Body of pancreas (tissue), 4 donors: ENCODE data around the gene FBLN5.
A peak's percentile ranks its signal among the peaks of the same experiment; 100 is the strongest.

Source experiments
- POLR2A ChIP-seq, 3 donors: fragments of 450-650 bp; IDR thresholded peaks; one replicate each; pipeline ENCODE4 v1.6.1; 2016; ENCODE audit warnings: antibody characterized with exemption in 3 of 3, mild to moderate bottlenecking in 2 of 3
- TF ChIP-seq, protein P1 (sequence below), 7 experiments: fragments of 450-650 bp in 4 of 7; fragments of 200-600 bp in 3 of 7; sonication (generic) in 3 of 7; IDR thresholded peaks; one replicate each; pipeline ENCODE4 v1.5.1; 2016 to 2019; ENCODE audit warnings: antibody characterized with exemption in 7 of 7

DNA sequence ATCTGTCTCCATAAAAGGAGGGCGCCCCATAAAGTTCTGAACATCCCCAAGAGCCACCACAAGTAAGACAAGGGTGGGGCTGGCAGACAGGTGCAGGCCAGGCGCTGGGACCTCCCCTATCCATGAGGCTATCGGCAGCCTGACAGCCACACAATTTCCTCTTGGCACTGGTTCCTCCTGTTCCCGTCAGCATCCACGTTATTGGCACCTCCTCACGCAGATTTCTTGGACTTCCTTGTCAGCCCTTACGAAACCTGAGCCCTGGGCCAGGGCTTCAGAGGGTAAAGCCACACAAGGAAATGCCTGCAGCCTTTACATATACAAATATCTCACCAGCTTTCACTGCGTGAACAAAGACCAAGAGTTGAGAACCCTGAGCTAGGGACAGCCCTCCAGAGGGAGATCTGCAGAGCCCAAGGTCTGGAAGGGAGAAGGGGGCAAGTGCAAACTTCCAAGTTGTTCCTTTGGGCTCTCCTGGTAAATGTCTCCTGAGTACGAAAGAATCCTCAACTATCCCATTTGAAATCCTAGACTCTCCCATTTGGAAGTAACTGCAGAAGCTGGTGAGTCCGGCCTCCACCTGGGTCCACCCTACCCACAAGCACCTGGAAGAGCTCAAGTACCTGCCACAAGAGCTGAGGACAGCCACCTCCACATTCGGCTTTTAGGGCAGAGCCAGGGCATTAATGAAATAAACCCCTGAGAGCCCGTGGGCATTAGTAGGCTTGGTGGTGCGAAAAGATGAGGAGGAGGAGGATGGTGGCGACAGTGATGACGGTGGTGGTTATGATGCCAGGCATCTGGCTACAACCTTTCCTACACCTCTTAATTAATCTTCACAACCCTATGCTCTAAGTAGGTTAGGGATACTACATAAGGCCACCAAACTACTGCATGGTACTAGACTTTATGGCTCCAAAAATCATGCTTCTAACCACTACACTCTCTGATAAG is 74.7 kb downstream of the FBLN5 start:
- TF ChIP-seq, protein P1, sequence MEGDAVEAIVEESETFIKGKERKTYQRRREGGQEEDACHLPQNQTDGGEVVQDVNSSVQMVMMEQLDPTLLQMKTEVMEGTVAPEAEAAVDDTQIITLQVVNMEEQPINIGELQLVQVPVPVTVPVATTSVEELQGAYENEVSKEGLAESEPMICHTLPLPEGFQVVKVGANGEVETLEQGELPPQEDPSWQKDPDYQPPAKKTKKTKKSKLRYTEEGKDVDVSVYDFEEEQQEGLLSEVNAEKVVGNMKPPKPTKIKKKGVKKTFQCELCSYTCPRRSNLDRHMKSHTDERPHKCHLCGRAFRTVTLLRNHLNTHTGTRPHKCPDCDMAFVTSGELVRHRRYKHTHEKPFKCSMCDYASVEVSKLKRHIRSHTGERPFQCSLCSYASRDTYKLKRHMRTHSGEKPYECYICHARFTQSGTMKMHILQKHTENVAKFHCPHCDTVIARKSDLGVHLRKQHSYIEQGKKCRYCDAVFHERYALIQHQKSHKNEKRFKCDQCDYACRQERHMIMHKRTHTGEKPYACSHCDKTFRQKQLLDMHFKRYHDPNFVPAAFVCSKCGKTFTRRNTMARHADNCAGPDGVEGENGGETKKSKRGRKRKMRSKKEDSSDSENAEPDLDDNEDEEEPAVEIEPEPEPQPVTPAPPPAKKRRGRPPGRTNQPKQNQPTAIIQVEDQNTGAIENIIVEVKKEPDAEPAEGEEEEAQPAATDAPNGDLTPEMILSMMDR (IDR thresholded peaks at IDR 0.05) = no peak
- TF ChIP-seq POLR2A (IDR thresholded peaks at IDR 0.05) = peak in 2 of 3 donors; percentile 86 to 90
